HG03095 (cell line): ENCODE data around the gene TPRN.

ENCODE experiments used
- ATAC-seq: cut with Tn5 transposase; IDR thresholded peaks from one replicate; pipeline ENCODE4 v1.9.1; 2021; ENCODE audit warnings: moderate library complexity; ENCODE audit not compliant: unreplicated experiment

The TPRN gene

DNA sequence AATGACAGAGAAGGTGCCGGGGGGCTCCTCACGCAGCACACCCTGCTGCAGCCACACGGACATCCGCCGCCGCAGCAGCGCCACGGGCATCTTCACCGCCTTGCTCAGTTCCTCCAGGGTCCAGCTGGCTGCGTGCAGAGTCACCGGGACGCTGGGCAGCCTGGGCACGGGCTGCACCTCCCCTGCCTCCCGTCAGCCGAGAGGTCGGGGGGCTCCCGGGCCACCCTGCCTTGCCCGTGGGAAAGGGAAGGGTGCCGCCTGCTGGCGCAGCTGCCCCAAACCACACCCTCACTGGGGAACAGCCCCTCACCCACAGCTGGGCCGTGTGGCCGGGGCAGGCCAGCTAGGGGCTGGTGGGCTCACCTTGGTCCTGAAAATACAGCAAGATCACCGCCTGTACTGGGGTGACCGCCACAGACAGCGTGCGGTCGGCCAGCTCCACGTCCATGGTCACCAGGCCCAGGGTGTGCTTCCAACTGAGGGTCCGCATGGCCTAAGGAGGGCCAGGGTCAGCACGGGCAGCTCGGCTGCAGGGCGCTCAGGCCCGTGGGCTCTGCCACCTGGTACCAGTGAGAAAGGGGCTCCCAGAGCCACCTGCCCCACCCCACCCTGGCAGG lies 25.1 kb downstream of the TPRN start:
- ATAC-seq = no peak

DNA sequence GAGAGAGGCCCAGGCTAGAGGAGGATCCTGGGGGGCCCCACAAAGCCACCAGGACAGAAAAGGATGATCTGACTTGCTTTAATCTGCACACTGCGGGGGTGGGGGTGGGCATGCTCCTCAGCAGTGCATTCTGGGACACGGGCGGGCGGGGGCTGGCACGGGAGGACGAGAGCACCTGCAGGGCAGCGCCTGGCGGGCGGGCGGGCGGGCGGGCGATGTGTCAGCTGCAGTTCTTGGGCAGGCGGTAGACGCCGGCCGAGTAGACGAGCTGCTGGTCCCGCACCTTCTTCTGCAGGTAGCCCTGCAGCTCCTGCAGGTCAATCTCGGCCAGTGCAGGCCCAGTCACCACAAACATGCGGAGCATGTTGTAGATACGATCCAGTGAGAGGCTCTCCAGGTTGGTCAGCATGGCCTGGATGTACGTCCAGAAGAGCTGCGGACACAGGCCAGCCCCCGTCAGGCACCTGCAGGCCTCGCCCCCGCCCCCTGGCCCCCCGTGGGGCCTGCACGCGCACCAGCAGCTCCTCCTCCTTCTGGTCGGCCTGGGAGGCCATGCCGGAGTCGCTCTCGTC lies 25.7 kb downstream of the TPRN start:
- ATAC-seq = no peak

- ATAC-seq = no peak
Measured at GRCh38 chr9:137173796-137174664, 26.5 kb downstream of the TPRN start.

GRCh38 chr9:137172901-137173795 lies 27.4 kb downstream of the TPRN start:
- ATAC-seq = no peak

GRCh38 chr9:137171149-137171900 lies 29.2 kb downstream of the TPRN start:
- no peak for ATAC-seq

DNA sequence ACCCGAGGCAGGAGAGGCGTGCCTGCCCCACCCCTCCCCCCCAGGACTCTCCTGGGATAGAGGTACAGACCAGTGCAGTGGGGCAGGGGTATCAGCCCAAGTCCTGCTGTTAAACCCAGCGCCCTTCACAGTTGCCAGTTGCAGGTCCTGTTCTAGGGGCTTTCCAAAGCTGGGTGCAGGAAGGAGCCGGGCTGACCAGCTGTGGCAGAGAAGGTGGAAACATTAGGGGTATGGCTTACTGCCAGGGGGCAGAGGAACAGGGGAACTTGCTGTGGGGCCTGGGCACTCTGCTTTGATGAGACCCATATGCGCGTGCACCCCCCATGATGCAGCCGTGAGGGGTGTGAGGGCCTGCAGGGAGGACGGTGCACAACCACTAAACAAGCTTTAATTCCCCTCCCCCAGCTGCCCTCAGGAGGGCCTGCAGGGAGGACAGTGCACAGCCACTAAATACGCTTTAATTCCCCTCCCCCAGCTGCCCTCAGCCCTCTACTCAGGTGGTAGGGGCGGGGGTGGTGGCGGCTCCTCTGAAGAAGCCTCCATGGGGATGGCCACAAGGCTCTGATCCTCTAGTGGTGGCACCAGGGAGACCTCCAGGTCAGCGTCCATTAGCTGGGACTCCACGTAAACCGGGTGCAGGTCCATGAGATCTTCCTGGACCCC lies 29.9 kb downstream of the TPRN start:
- ATAC-seq = no peak

DNA sequence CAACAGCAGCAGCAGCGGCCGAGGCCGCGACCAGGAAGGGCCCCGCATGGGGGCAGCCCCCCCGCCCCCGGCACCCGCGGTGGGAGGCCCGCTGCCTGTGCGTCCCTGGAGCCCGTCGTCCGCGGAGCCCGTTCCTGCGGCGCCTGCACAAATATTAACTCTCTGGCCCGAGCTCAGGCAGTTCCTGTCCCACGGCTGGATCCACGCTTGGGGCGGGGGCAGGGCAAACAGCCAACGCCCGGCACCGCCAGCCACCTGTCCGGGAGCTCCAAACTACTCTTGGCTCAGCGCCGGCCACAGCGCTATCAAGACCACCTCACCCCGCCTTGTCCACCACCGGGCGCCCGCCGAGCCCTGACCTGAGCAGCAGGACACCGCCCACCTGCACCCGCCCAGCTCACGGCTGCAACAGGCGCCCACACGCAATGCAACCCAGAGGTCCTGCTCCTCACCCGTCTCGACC lies 30.6 kb downstream of the TPRN start, which contains the start of gene LRRC26:
Gene LRRC26, minus strand, starts transcription at position 156 of the 463 bp plus-strand sequence. Its CDS starts 108 bp downstream, at position 48.
- ATAC-seq = no peak

DNA sequence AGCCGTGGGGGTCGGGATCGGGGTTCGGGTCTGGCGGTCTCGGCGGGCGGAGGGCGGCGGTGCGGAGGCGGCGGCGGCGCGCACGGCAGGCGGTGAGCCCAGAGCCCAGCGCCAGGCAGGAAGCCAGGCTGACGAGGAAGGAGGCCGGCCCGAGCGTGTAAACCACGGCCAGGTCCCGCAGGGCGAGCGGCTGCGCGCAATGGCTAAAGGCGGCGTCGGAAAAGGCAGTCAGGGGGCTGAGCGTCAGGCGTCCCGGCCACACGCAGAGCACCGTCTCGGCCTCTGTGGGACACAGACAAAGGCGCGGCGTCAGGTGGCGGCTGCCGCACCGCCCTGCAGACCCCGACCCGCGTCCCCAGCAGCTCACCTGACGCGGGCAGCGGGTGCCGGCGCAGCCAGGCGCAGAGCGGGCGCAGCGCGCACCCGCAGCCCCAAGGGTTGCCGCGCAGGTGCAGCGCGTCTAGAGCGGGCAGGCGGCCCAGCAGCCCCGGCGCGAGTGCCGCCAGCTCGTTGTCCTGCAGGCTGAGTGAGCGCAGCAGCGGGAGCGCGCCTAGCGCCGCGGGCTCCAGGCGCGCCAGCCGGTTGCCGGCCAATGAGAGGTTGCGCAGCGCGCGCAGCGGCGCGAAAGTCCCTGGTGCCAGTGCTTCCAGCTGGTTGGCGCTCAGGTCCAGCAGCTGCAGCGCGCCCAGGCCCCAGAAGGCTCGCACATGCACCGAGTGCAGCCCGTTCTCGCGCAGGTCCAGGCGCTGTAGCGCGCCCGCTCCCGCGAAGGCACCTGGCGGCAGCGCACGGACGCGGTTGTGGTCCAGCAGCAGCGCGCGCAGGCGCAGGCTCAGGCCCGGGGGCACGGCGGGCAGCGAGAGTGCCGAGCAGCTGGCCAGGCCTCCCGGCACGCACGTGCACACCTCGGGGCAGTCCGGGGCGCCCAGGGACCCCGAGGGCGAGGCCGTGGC lies 31.4 kb downstream of the TPRN start:
- no peak for ATAC-seq

GRCh38 chr9:137168573-137168903 lies 32.0 kb downstream of the TPRN start:
- no peak for ATAC-seq

DNA sequence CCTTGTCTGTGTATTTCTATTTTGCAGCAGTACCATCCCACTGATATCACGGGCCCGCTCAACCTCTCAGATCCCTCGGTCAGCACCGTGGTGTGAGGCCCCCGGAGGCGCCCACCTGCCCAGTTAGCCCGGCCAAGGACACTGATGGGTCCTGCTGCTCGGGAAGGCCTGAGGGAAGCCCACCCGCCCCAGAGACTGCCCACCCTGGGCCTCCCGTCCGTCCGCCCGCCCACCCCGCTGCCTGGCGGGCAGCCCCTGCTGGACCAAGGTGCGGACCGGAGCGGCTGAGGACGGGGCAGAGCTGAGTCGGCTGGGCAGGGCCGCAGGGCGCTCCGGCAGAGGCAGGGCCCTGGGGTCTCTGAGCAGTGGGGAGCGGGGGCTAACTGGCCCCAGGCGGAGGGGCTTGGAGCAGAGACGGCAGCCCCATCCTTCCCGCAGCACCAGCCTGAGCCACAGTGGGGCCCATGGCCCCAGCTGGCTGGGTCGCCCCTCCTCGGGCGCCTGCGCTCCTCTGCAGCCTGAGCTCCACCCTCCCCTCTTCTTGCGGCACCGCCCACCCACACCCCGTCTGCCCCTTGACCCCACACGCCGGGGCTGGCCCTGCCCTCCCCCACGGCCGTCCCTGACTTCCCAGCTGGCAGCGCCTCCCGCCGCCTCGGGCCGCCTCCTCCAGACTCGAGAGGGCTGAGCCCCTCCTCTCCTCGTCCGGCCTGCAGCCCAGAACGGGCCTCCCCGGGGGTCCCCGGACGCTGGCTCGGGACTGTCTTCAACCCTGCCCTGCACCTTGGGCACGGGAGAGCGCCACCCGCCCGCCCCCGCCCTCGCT lies 32.6 kb downstream of the TPRN start:
- ATAC-seq = no peak

- no peak for ATAC-seq
Measured at GRCh38 chr9:137167277-137167746, 33.2 kb downstream of the TPRN start.

- no peak for ATAC-seq
Measured at GRCh38 chr9:137166380-137167229, 33.9 kb downstream of the TPRN start.

DNA sequence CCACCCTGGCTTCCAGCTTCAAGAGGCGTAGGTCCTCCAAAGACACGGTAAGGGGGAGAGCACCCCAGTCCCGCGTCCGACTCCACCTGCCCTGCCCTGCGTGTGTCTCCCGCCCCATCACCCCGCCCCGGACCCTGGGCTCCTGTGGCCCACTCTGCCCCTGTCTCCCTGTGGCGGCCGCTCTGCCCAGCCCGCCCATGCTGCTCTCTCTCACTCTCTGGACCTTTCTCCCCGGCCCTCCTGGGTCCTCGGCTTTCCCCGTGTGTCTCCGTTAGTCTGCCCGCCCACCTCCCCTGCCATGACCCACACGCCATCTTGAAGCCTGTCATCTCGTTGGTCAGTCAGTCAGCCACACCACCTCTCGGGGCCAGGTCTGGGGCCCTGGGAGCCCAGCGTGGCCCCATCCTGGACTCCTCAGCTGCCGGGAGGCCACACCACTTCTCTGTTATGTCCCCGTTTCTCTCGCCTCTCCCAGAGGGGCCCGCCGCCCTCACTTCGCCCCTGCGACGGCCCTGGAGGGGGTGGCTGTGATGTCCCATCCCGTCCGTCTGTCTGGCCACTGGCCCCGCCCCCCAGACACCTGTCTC lies 35.2 kb downstream of the TPRN start:
- no peak for ATAC-seq

GRCh38 chr9:137164370-137165249 lies 35.9 kb downstream of the TPRN start:
- ATAC-seq = no peak

GRCh38 chr9:137163805-137164204 lies 36.7 kb downstream of the TPRN start:
- no peak for ATAC-seq
